ENCODE data around the gene ALPG. TPM values are rescaled to one million over a fixed set of nuclear protein-coding genes. Genes with fewer than 3 reads are reported as not detected.
A peak's percentile ranks its signal among the peaks of the same experiment; 100 is the strongest.
"Not testable (repeated sequence)": the region's sequence is repeated elsewhere in the genome, so short reads cannot be mapped to it uniquely, and the experiment has no call there.

ALPG gene
- total RNA-seq, 6 experiments from 2014 or later = not detected

GRCh38 chr2:232365621-232366321, 40.9 kb upstream of the ALPG start:
- DNase-seq = peak; percentile 59
- H3K9me3 Mint-ChIP-seq = no peaks in the 10 kb centered on the region; the same call in 1 of the 2 replicates
- H3K36me3 Mint-ChIP-seq (ENCODE audit: low read depth) = no peaks in the 10 kb centered on the region
- peaks cover 10% of the 10 kb centered on the region for H3K27me3 Mint-ChIP-seq (ENCODE audit: insufficient read depth)
- H3K4me1 Mint-ChIP-seq (ENCODE audit: low read depth) = peaks cover 16% of the 10 kb centered on the region
- TF ChIP-seq CTCF (IDR thresholded peaks at IDR 0.05) = peak; percentile 78
- H3K4me3 Mint-ChIP-seq = no peak overlapping the region
- H3K27ac Mint-ChIP-seq = no peak overlapping the region

- H3K36me3 Mint-ChIP-seq (ENCODE audit: low read depth); DNase-seq; H3K9me3 Mint-ChIP-seq; H3K4me3 Mint-ChIP-seq; H3K27ac Mint-ChIP-seq: not testable (repeated sequence)
- peaks cover 11% of the 10 kb centered on the region for H3K27me3 Mint-ChIP-seq (ENCODE audit: insufficient read depth)
- H3K4me1 Mint-ChIP-seq (ENCODE audit: low read depth) = peaks cover 16% of the 10 kb centered on the region
Observed at GRCh38 chr2:232366461-232366860, 40.2 kb upstream of the ALPG start.

- H3K4me1 Mint-ChIP-seq (ENCODE audit: low read depth) = peaks cover 16% of the 10 kb centered on the region
- no peaks in the 10 kb centered on the region; the same call in 1 of the 2 replicates for H3K9me3 Mint-ChIP-seq
- no peak for TF ChIP-seq CTCF (IDR thresholded peaks at IDR 0.05)
- H3K27ac Mint-ChIP-seq = no peak overlapping the region
- no peak overlapping the region for H3K4me3 Mint-ChIP-seq
- no peak for DNase-seq
- H3K36me3 Mint-ChIP-seq (ENCODE audit: low read depth) = no peaks in the 10 kb centered on the region
- peaks cover 11% of the 10 kb centered on the region for H3K27me3 Mint-ChIP-seq (ENCODE audit: insufficient read depth)
Observed at GRCh38 chr2:232367016-232367415, 39.6 kb upstream of the ALPG start.

- no peak overlapping the region for H3K4me3 Mint-ChIP-seq
- peaks cover 20% of the 10 kb centered on the region for H3K4me1 Mint-ChIP-seq (ENCODE audit: low read depth)
- no peaks in the 10 kb centered on the region for H3K36me3 Mint-ChIP-seq (ENCODE audit: low read depth)
- peaks cover 11% of the 10 kb centered on the region; the same call in 1 of the 2 replicates for H3K27me3 Mint-ChIP-seq (ENCODE audit: insufficient read depth)
- no peak for DNase-seq
- H3K9me3 Mint-ChIP-seq = no peaks in the 10 kb centered on the region
- TF ChIP-seq CTCF (IDR thresholded peaks at IDR 0.05) = peak; percentile 36
- H3K27ac Mint-ChIP-seq = no peak overlapping the region
Observed at GRCh38 chr2:232367591-232368233, 38.9 kb upstream of the ALPG start.

- no peak overlapping the region for H3K27ac Mint-ChIP-seq
- no peak for TF ChIP-seq CTCF (IDR thresholded peaks at IDR 0.05)
- H3K36me3 Mint-ChIP-seq (ENCODE audit: low read depth) = no peaks in the 10 kb centered on the region
- no peaks in the 10 kb centered on the region for H3K9me3 Mint-ChIP-seq
- no peak for DNase-seq
- H3K4me3 Mint-ChIP-seq = no peak overlapping the region
- H3K27me3 Mint-ChIP-seq (ENCODE audit: insufficient read depth) = peaks cover 12% of the 10 kb centered on the region; the same call in 1 of the 2 replicates
- peaks cover 21% of the 10 kb centered on the region for H3K4me1 Mint-ChIP-seq (ENCODE audit: low read depth)
Observed at GRCh38 chr2:232368311-232368731, 38.3 kb upstream of the ALPG start.

Measured in HFFc6 (cell line).